H9 (cell line): ENCODE data around the gene RNF217. TPM values are rescaled to one million over a fixed set of nuclear protein-coding genes. Genes with fewer than 3 reads are reported as not detected.

Experiments
- DNase-seq: peaks from one replicate; pipeline ENCODE4 v3.0.0-alpha.2; 2017
- H2AFZ ChIP-seq: one replicate; pipeline ENCODE4 v1.6.1; 2013; ENCODE audit warnings: mild to moderate bottlenecking, low read length, control low read depth, moderate library complexity
- H2AK5ac ChIP-seq: 2 replicates; pipeline ENCODE4 v1.6.1; 2013; ENCODE audit warnings: low read length, control low read depth, mixed read lengths; ENCODE audit not compliant: insufficient read length
- H2BK120ac ChIP-seq: one replicate; pipeline ENCODE4 v1.6.1; 2013; ENCODE audit warnings: low read depth, mild to moderate bottlenecking, low read length, control low read depth, inconsistent platforms; ENCODE audit not compliant: poor library complexity, severe bottlenecking
- H2BK12ac ChIP-seq: 2 replicates; pipeline ENCODE4 v1.6.1; 2013; ENCODE audit warnings: low read length, control low read depth, mixed read lengths, low read depth; ENCODE audit not compliant: insufficient read length
- H2BK15ac ChIP-seq: 2 replicates; pipeline ENCODE4 v1.6.1; 2013; ENCODE audit warnings: low read depth, low read length, control low read depth
- H2BK20ac ChIP-seq: one replicate; pipeline ENCODE4 v1.6.1; 2013; ENCODE audit warnings: low read depth, mild to moderate bottlenecking, low read length, control low read depth, inconsistent platforms; ENCODE audit not compliant: poor library complexity, severe bottlenecking
- H2BK5ac ChIP-seq: 2 replicates; pipeline ENCODE4 v1.6.1; 2013; ENCODE audit warnings: low read length, control low read depth, mixed read lengths; ENCODE audit not compliant: insufficient read length
- H3K14ac ChIP-seq: 2 replicates; pipeline ENCODE4 v1.6.1; 2013; ENCODE audit warnings: low read length, control low read depth; ENCODE audit not compliant: insufficient read depth
- H3K18ac ChIP-seq: 2 replicates; pipeline ENCODE4 v1.6.1; 2013; ENCODE audit warnings: low read depth, mild to moderate bottlenecking, mixed read lengths, low read length, control low read depth; ENCODE audit not compliant: insufficient read length
- H3K23ac ChIP-seq: 2 replicates; pipeline ENCODE4 v1.6.1; 2013; ENCODE audit warnings: low read length, control low read depth, mixed read lengths, low read depth; ENCODE audit not compliant: insufficient read length
- H3K23me2 ChIP-seq: 2 replicates; pipeline ENCODE4 v1.6.1; 2013; ENCODE audit warnings: low read depth, mild to moderate bottlenecking, mixed read lengths, low read length, control low read depth; ENCODE audit not compliant: insufficient read length, poor library complexity, severe bottlenecking
- H3K27ac ChIP-seq: 2 replicates; pipeline ENCODE4 v1.5.1; 2013; ENCODE audit warnings: low read length, control low read depth, mixed read lengths, low read depth; ENCODE audit not compliant: insufficient read length
- H3K27me3 ChIP-seq: 2 replicates; pipeline ENCODE4 v1.6.1; 2013; ENCODE audit warnings: low read length, control low read depth, inconsistent platforms; ENCODE audit not compliant: insufficient read depth
- H3K4ac ChIP-seq: 2 replicates; pipeline ENCODE4 v1.6.1; 2013; ENCODE audit warnings: low read depth, mild to moderate bottlenecking, control low read depth, inconsistent platforms, low read length, moderate library complexity
- H3K4me1 ChIP-seq: 2 replicates; pipeline ENCODE4 v1.6.1; 2013; ENCODE audit warnings: low read length, control low read depth, inconsistent platforms; ENCODE audit not compliant: insufficient read depth
- H3K4me2 ChIP-seq: 2 replicates; pipeline ENCODE4 v1.6.1; 2013; ENCODE audit warnings: low read length, control low read depth, mixed read lengths; ENCODE audit not compliant: insufficient read length, insufficient read depth
- H3K56ac ChIP-seq: 2 replicates; pipeline ENCODE4 v1.6.1; 2013; ENCODE audit warnings: low read depth, mild to moderate bottlenecking, mixed read lengths, low read length, control low read depth; ENCODE audit not compliant: insufficient read length
- H3K79me1 ChIP-seq: 2 replicates; pipeline ENCODE4 v1.6.1; 2013; ENCODE audit warnings: low read depth, mild to moderate bottlenecking, moderate library complexity, low read length, control low read depth, inconsistent platforms; ENCODE audit not compliant: insufficient read depth, poor library complexity, severe bottlenecking
- H3K79me2 ChIP-seq: 2 replicates; pipeline ENCODE4 v1.6.1; 2013; ENCODE audit warnings: low read length, control low read depth, inconsistent platforms; ENCODE audit not compliant: insufficient read depth
- H3K9ac ChIP-seq: 2 replicates; pipeline ENCODE4 v1.6.1; 2013; ENCODE audit warnings: low read length, control low read depth, mixed read lengths; ENCODE audit not compliant: insufficient read length; ENCODE audit errors: extremely low read depth
- H3K9me3 ChIP-seq: one replicate; pipeline ENCODE4 v1.6.1; 2013; ENCODE audit warnings: low read depth, low read length, inconsistent platforms; ENCODE audit not compliant: control insufficient read depth
- H3T11ph ChIP-seq: one replicate; pipeline ENCODE4 v1.6.1; 2013; ENCODE audit warnings: mild to moderate bottlenecking, low read length, control low read depth, inconsistent platforms
- H4K20me1 ChIP-seq: one replicate; pipeline ENCODE4 v1.6.1; 2013; ENCODE audit not compliant: control insufficient read depth, insufficient read length, insufficient read depth
- H4K5ac ChIP-seq: 2 replicates; pipeline ENCODE4 v1.6.1; 2013; ENCODE audit warnings: low read depth, mild to moderate bottlenecking, mixed read lengths, low read length, control low read depth; ENCODE audit not compliant: insufficient read length
- H4K8ac ChIP-seq: replicated peaks from 2 replicates; pipeline ENCODE4 v1.6.1; 2013; ENCODE audit warnings: low read length, control low read depth, mixed read lengths, low read depth; ENCODE audit not compliant: insufficient read length
- H4K91ac ChIP-seq: 2 replicates; pipeline ENCODE4 v1.6.1; 2013; ENCODE audit warnings: low read depth, mild to moderate bottlenecking, moderate library complexity, mixed read lengths, low read length, control low read depth; ENCODE audit not compliant: insufficient read length
- H3K27ac Mint-ChIP-seq, 3 experiments: 2 replicates in 2 of 3; 3 replicates in 1 of 3; pipeline ENCODE4 v1.8.0; 2020 to 2021; ENCODE audit warnings: mixed read lengths in 3 of 3, mild to moderate bottlenecking in 1 of 3, moderate library complexity in 1 of 3
- H3K27me3 Mint-ChIP-seq: 2 replicates; pipeline ENCODE4 v1.8.0; 2021; ENCODE audit warnings: low read depth, mild to moderate bottlenecking, moderate library complexity, mixed read lengths
- H3K36me3 Mint-ChIP-seq, 3 experiments: 2 replicates in 2 of 3; 3 replicates in 1 of 3; pipeline ENCODE4 v1.8.0; 2020 to 2021; ENCODE audit warnings: low read depth in 3 of 3, mixed read lengths in 3 of 3; ENCODE audit not compliant: insufficient read depth in 1 of 3
- H3K4me1 Mint-ChIP-seq, 2 experiments: 2 replicates each; pipeline ENCODE4 v1.8.0; 2020; ENCODE audit warnings: mixed read lengths in 2 of 2
- H3K4me3 Mint-ChIP-seq, 2 experiments: 2 replicates in 1 of 2; 3 replicates in 1 of 2; pipeline ENCODE4 v1.8.0; 2020 to 2021; ENCODE audit warnings: mild to moderate bottlenecking in 2 of 2, mixed read lengths in 2 of 2, moderate library complexity in 1 of 2
- H3K9me3 Mint-ChIP-seq, 2 experiments: 2 replicates in 1 of 2; 3 replicates in 1 of 2; pipeline ENCODE4 v1.8.0; 2020; ENCODE audit warnings: mild to moderate bottlenecking in 2 of 2, mixed read lengths in 2 of 2, moderate library complexity in 1 of 2
- WGBS: extraction: QIAGEN DNeasy Blood & Tissue Kit; methylation state at CpG from one replicate; pipeline ENCODE4 v1.1.7; 2013; ENCODE audit warnings: missing lambda C conversion rate, low lambda C conversion rate, mixed read lengths; ENCODE audit not compliant: insufficient read length; ENCODE audit errors: extremely low coverage; 5-methylcytosine and 5-hydroxymethylcytosine counted together
- total RNA-seq: library from RNA; stranded (reverse); gene quantifications from 2 replicates; pipeline ENCODE4 v1.2.1, GENCODE V29; 2021
- TF ChIP-seq, protein P1 (sequence below): fragments of 200-600 bp; sonication (generic); conservative IDR thresholded peaks from 3 replicates; pipeline ENCODE4 v1.8.0; 2021; ENCODE audit warnings: antibody characterized with exemption, mild to moderate bottlenecking

RNF217 gene
- total RNA-seq, 1 experiment from 2014 or later = 9.6 TPM

DNA sequence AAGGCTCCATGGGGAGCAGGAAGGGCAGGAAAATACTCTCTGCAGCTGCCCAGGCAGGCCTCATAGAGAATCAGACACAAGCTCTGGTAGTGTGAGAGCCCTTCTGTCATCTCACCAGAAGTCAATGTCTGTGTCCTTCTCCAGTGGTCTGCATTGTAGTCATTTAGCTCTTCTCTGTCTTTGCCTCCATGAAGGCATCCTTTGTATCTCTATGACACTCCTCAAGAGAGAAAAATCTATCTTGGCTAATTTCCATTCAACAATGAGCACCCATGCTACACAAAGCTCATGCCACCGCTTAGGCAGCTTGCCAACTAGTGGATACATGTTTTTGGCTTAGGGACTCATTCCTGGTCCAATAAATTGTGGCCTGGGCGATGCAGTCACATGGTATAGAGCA lies 92.1 kb downstream of the RNF217 start:
- Histone ChIP-seq H2BK20ac (no peak overlapping the region), H3K27ac (no peak overlapping the region), H3K14ac (no peak overlapping the region), H3K9ac (no peak overlapping the region), H4K8ac (no peak overlapping the region), H3K18ac (no peak overlapping the region), H3T11ph (no peak overlapping the region), H4K91ac (no peak overlapping the region), H2AFZ (no peak overlapping the region), H3K4me2 (no peak overlapping the region), H3K79me1 (no peaks in the 10 kb centered on the region), H4K5ac (no peak overlapping the region), H3K4me1 (no peaks in the 10 kb centered on the region), H3K79me2 (no peaks in the 10 kb centered on the region), H3K9me3 (no peaks in the 10 kb centered on the region), H3K27me3 (no peaks in the 10 kb centered on the region), H4K20me1 (no peaks in the 10 kb centered on the region), H2BK120ac (no peak overlapping the region), H3K56ac (no peak overlapping the region), H3K23ac (no peak overlapping the region), H2BK12ac (no peak overlapping the region), H2AK5ac (no peak overlapping the region), H3K23me2 (no peaks in the 10 kb centered on the region), H2BK15ac (no peak overlapping the region), H2BK5ac (no peak overlapping the region), H3K4ac (no peak overlapping the region)
- no CpG with 5 or more reads among the region's 2 CpGs for WGBS
- DNase-seq = no peak
- Mint-ChIP-seq H3K4me1 (no peaks in the 10 kb centered on the region), H3K9me3 (no peaks in the 10 kb centered on the region), H3K36me3 (no peaks in the 10 kb centered on the region), H3K4me3 (no peak overlapping the region), H3K27me3 (no peaks in the 10 kb centered on the region), H3K27ac (no peak overlapping the region; a peak in 1 of 7 replicates)
- TF ChIP-seq, protein P1, sequence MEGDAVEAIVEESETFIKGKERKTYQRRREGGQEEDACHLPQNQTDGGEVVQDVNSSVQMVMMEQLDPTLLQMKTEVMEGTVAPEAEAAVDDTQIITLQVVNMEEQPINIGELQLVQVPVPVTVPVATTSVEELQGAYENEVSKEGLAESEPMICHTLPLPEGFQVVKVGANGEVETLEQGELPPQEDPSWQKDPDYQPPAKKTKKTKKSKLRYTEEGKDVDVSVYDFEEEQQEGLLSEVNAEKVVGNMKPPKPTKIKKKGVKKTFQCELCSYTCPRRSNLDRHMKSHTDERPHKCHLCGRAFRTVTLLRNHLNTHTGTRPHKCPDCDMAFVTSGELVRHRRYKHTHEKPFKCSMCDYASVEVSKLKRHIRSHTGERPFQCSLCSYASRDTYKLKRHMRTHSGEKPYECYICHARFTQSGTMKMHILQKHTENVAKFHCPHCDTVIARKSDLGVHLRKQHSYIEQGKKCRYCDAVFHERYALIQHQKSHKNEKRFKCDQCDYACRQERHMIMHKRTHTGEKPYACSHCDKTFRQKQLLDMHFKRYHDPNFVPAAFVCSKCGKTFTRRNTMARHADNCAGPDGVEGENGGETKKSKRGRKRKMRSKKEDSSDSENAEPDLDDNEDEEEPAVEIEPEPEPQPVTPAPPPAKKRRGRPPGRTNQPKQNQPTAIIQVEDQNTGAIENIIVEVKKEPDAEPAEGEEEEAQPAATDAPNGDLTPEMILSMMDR = no peak
